OCI-LY7 (cell line): ENCODE measurements around the gene PARD3. TPM values are rescaled to one million over a fixed set of nuclear protein-coding genes. Genes with fewer than 3 reads are reported as not detected.

Experiments
- BruUV-seq: library from RNA; stranded (reverse); fragments of 400-500 nt; replicated peaks from 2 replicates; lab custom pipeline; 2021; lab: Mats Ljungman, UMichigan
- CTCF ChIA-PET: fragments of 300-600 bp; sonication (Branson Sonifier 250); formaldehyde crosslinking; loops from one replicate; lab custom pipeline; 2022; ENCODE audit warnings: antibody characterized with exemption; ENCODE audit not compliant: unreplicated experiment; lab: Charles Lee
- POLR2A ChIA-PET: fragments of 300-600 bp; sonication (Branson Sonifier 250); formaldehyde crosslinking; loops from one replicate; lab custom pipeline; 2022; ENCODE audit warnings: antibody characterized with exemption; lab: Charles Lee
- DNase-seq: peaks from one replicate; pipeline ENCODE4 v3.0.0-alpha.2; 2015; ENCODE audit warnings: low spot score
- H2AFZ ChIP-seq: fragments of 200-600 bp; sonication (generic), shearing (Covaris generic); 2 replicates; pipeline ENCODE4 v1.6.1; 2014; ENCODE audit warnings: mild to moderate bottlenecking, antibody characterized with exemption, low read length, moderate library complexity
- H3K27ac ChIP-seq: fragments of 200-600 bp; sonication (generic); 2 replicates; pipeline ENCODE4 v1.5.1; 2014; ENCODE audit warnings: mixed run types, low read depth, mild to moderate bottlenecking, moderate library complexity, low read length, inconsistent platforms; ENCODE audit not compliant: poor library complexity, severe bottlenecking
- H3K36me3 ChIP-seq: fragments of 200-600 bp; sonication (generic); 2 replicates; pipeline ENCODE4 v1.6.1; 2014; ENCODE audit warnings: mild to moderate bottlenecking, antibody characterized with exemption, low read length, moderate library complexity, mixed read lengths; ENCODE audit not compliant: insufficient read depth
- H3K4me1 ChIP-seq: fragments of 200-600 bp; sonication (generic); 2 replicates; pipeline ENCODE4 v1.5.1; 2014; ENCODE audit warnings: mild to moderate bottlenecking, low read length; ENCODE audit not compliant: insufficient read depth, poor library complexity, severe bottlenecking
- H3K4me2 ChIP-seq: fragments of 200-600 bp; sonication (generic); 2 replicates; pipeline ENCODE4 v1.6.1; 2014; ENCODE audit warnings: mild to moderate bottlenecking, low read length
- H3K4me3 ChIP-seq: fragments of 200-600 bp; sonication (generic); 2 replicates; pipeline ENCODE4 v1.5.1; 2014; ENCODE audit warnings: mild to moderate bottlenecking, low read depth, low read length; ENCODE audit not compliant: poor library complexity, severe bottlenecking
- H3K79me2 ChIP-seq: fragments of 200-600 bp; sonication (generic); 2 replicates; pipeline ENCODE4 v1.6.1; 2016; ENCODE audit warnings: low read depth, mild to moderate bottlenecking, low read length, moderate library complexity, mixed read lengths; ENCODE audit not compliant: insufficient read depth
- H3K9me2 ChIP-seq: fragments of 200-600 bp; sonication (generic); 2 replicates; pipeline ENCODE4 v1.6.1; 2016; ENCODE audit warnings: mild to moderate bottlenecking, low read length, mixed read lengths; ENCODE audit not compliant: insufficient read depth
- H3K9me3 ChIP-seq: fragments of 200-600 bp; sonication (generic); 2 replicates; pipeline ENCODE4 v1.6.1; 2014; ENCODE audit warnings: mild to moderate bottlenecking, mixed run types, low read length, mixed read lengths
- H4K20me1 ChIP-seq: fragments of 200-600 bp; sonication (generic); 2 replicates; pipeline ENCODE4 v1.6.1; 2014; ENCODE audit warnings: mild to moderate bottlenecking, antibody characterized with exemption, low read length, moderate library complexity, mixed read lengths; ENCODE audit not compliant: insufficient read depth
- CTCF ChIP-seq: fragments of 200-600 bp; sonication (generic); conservative IDR thresholded peaks from 2 replicates; pipeline ENCODE4 v1.5.1; 2014; ENCODE audit warnings: mild to moderate bottlenecking, antibody characterized with exemption, low read length, moderate library complexity, mixed read lengths
- EZH2phosphoT487 ChIP-seq: fragments of 200-600 bp; sonication (generic); IDR thresholded peaks from 2 replicates; pipeline ENCODE4 v1.6.1; 2018; ENCODE audit warnings: low read depth, borderline replicate concordance, mild to moderate bottlenecking, mixed run types, antibody characterized with exemption, low read length, moderate library complexity, mixed read lengths
- intact Hi-C: fragments of 100-400 bp; cut with micrococcal nuclease; formaldehyde crosslinking; loops from one replicate; pipeline ENCODE4 v1.10.0; 2022; ENCODE audit not compliant: unreplicated experiment
- total RNA-seq, 2 experiments: library from RNA; depleted of rRNA in 1 of 2; stranded (reverse); fragments of >200 nt in 1 of 2; shearing (Covaris generic) in 1 of 2; gene quantifications; 2 replicates each; pipeline ENCODE4 v1.2.3, GENCODE V29; 2014 to 2022

The PARD3 gene
- total RNA-seq, 2 experiments from 2014 or later: not detected

- H3K9me2 ChIP-seq: no peaks in the 10 kb centered on the region
- H4K20me1 ChIP-seq: no peaks in the 10 kb centered on the region
- H3K4me2 ChIP-seq: no peak overlapping the region
- CTCF ChIA-PET: no interaction called here
- no peaks in the 10 kb centered on the region for H3K36me3 ChIP-seq
- POLR2A ChIA-PET: interaction anchor here (0.6 to 0.7 kb wide), 2 partner anchors 10 to 1556 kb away, joined by 3 read pairs; no protein-coding TSS in a partner anchor
- TF ChIP-seq EZH2phosphoT487 (no peak), CTCF (no peak)
- no peak overlapping the region for H3K4me3 ChIP-seq
- intact Hi-C loops: no loop called here
- BruUV-seq: no TSS peak
- H3K79me2 ChIP-seq: no peaks in the 10 kb centered on the region
- H3K4me1 ChIP-seq: no peaks in the 10 kb centered on the region
- DNase-seq: no peak
- H3K9me3 ChIP-seq: no peaks in the 10 kb centered on the region
- no peak overlapping the region for H2AFZ ChIP-seq
- no peak overlapping the region for H3K27ac ChIP-seq
Measured at GRCh38 chr10:34185998-34186397, 629.1 kb downstream of the PARD3 start.

DNA sequence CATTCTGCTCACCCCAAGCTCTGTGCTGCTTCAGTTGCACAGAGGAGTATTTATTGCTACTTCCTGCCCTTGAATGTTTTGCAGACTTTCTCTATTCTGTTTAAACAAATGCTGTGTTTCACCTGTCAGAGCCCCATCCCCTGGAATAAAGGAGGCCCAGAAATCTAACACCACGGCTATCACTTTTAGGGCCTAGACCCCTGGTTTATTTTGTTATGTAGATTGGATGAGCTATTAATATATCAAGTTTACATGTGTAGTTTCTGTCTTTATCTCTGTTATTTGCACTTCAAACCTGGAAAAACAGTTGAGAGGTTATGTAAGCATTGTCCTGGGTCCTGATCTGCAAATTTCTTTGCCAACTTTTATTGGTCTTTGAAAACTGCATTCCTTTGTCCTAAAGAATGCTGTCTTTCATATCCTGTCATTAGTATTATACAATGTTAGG is 630.1 kb downstream of the PARD3 start:
- no peak overlapping the region for H3K4me3 ChIP-seq
- no peaks in the 10 kb centered on the region for H3K9me3 ChIP-seq
- no peak for TF ChIP-seq EZH2phosphoT487
- TF ChIP-seq CTCF: no peak
- no peaks in the 10 kb centered on the region for H3K36me3 ChIP-seq
- H4K20me1 ChIP-seq: no peaks in the 10 kb centered on the region
- no peak overlapping the region for H3K27ac ChIP-seq
- H3K9me2 ChIP-seq: no peaks in the 10 kb centered on the region
- ChIA-PET CTCF (no interaction called here), POLR2A (interaction anchor here (0.7 to 1.1 kb wide), 2 partner anchors 11 to 15 kb away, joined by 5 to 7 read pairs; no protein-coding TSS in a partner anchor)
- no peak overlapping the region for H3K4me2 ChIP-seq
- no peaks in the 10 kb centered on the region for H3K79me2 ChIP-seq
- BruUV-seq: no TSS peak
- no peak overlapping the region for H2AFZ ChIP-seq
- H3K4me1 ChIP-seq: no peaks in the 10 kb centered on the region
- intact Hi-C loops: no loop called here
- DNase-seq: no peak

- Histone ChIP-seq H3K4me2 (no peak overlapping the region), H3K27ac (no peak overlapping the region), H2AFZ (no peak overlapping the region), H3K9me3 (no peaks in the 10 kb centered on the region), H3K9me2 (no peaks in the 10 kb centered on the region), H3K4me1 (no peaks in the 10 kb centered on the region), H3K36me3 (no peaks in the 10 kb centered on the region), H4K20me1 (no peaks in the 10 kb centered on the region), H3K79me2 (no peaks in the 10 kb centered on the region), H3K4me3 (no peak overlapping the region)
- CTCF ChIA-PET: no interaction called here
- BruUV-seq: no TSS peak
- intact Hi-C loops: no loop called here
- no peak for DNase-seq
- no peak for TF ChIP-seq CTCF
- TF ChIP-seq EZH2phosphoT487: no peak
- POLR2A ChIA-PET: interaction anchor here (0.7 to 1.1 kb wide), 2 partner anchors 10 to 16 kb away, joined by 5 to 7 read pairs; no protein-coding TSS in a partner anchor
Measured at GRCh38 chr10:34184397-34184796, 630.7 kb downstream of the PARD3 start.
